Small intestine (tissue), 7 donors: Measurements from ENCODE around the gene ERVW-1. TPM values are rescaled to one million over a fixed set of nuclear protein-coding genes. Genes with fewer than 3 reads are reported as not detected.

Experiments
- DNase-seq, 2 donors: peaks; one replicate each; pipeline versions ENCODE4 v3.0.0 to v3.0.0-alpha.2; 2013
- FAIRE-seq: peaks from 2 replicates; lab custom pipeline; 2012; peaks lifted over from hg19 to GRCh38; lab: Jason Lieb, UNC
- H3K27ac ChIP-seq, 3 donors: one replicate each; pipeline ENCODE4 v1.5.1; 2013; ENCODE audit warnings: low read length in 2 of 3, mild to moderate bottlenecking in 2 of 3, control low read depth in 1 of 3, inconsistent platforms in 1 of 3, low read depth in 1 of 3, moderate library complexity in 1 of 3
- H3K27me3 ChIP-seq, 3 donors: one replicate each; pipeline ENCODE4 v1.6.1; 2013; ENCODE audit warnings: low read length in 3 of 3, inconsistent platforms in 1 of 3; ENCODE audit not compliant: control insufficient read depth in 3 of 3, insufficient read depth in 3 of 3
- H3K36me3 ChIP-seq, 3 donors: one replicate each; pipeline ENCODE4 v1.6.1; 2013; ENCODE audit warnings: low read length in 3 of 3, inconsistent platforms in 1 of 3, low read depth in 1 of 3, mild to moderate bottlenecking in 1 of 3, moderate library complexity in 1 of 3; ENCODE audit not compliant: control insufficient read depth in 3 of 3, insufficient read depth in 2 of 3
- H3K4me1 ChIP-seq, 3 donors: one replicate each; pipeline ENCODE4 v1.6.1; 2013; ENCODE audit warnings: low read length in 2 of 3, inconsistent platforms in 1 of 3, low read depth in 1 of 3, mild to moderate bottlenecking in 1 of 3, moderate library complexity in 1 of 3; ENCODE audit not compliant: control insufficient read depth in 3 of 3, insufficient read depth in 2 of 3
- H3K4me3 ChIP-seq, 3 donors: one replicate each; pipeline ENCODE4 v1.5.1; 2013; ENCODE audit warnings: low read length in 3 of 3, control low read depth in 1 of 3, inconsistent platforms in 1 of 3, low read depth in 1 of 3, mild to moderate bottlenecking in 1 of 3, moderate library complexity in 1 of 3
- H3K9me3 ChIP-seq, 2 donors: one replicate each; pipeline ENCODE4 v1.6.1; 2013; ENCODE audit warnings: low read depth in 1 of 2, low read length in 1 of 2; ENCODE audit not compliant: control insufficient read depth in 2 of 2, insufficient read depth in 1 of 2
- WGBS, 3 donors: extraction: QIAGEN DNeasy Blood & Tissue Kit; methylation state at CpG; one replicate each; pipeline ENCODE4 v1.1.7; 2013; 5-methylcytosine and 5-hydroxymethylcytosine counted together
- polyA plus RNA-seq, 4 donors: library from polyadenylated mRNA; stranded (reverse) in 3 of 4; unstranded in 1 of 4; fragments of 200-250 nt in 3 of 4; fragments of 120-200 nt in 1 of 4; gene quantifications; one replicate each; pipeline versions ENCODE4 v1.2.1 to v1.2.3, GENCODE V29; 2013
- donor health status: healthy with polysubstance abuse.
- donor health status: control.
- donor health status: control.
- donor health status: Bipolar disorder and iron deficiency.
- donor health status: healthy.

ERVW-1 gene
- polyA plus RNA-seq, 4 donors, result 0.01 to 0.93 TPM; not detected in 2

GRCh38 chr7:92432299-92432946, 45.3 kb downstream of the ERVW-1 start:
- WGBS, 3 donors, result 82 to 94% (median 89%) methylated on average over 3 of the region's 3 CpGs
- Histone ChIP-seq H3K27me3 (no peaks in the 10 kb centered on the region), H3K4me3 (no peak overlapping the region), H3K36me3 (no peaks in the 10 kb centered on the region), H3K4me1 (no peaks in the 10 kb centered on the region), H3K27ac (no peak overlapping the region), H3K9me3 (no peaks in the 10 kb centered on the region)
- DNase-seq (no peak), FAIRE-seq (no peak)

GRCh38 chr7:92427193-92427592, 50.6 kb downstream of the ERVW-1 start:
- no peak for FAIRE-seq
- Histone ChIP-seq H3K27ac (no peak overlapping the region), H3K9me3 (no peaks in the 10 kb centered on the region), H3K36me3 (no peaks in the 10 kb centered on the region), H3K4me1 (peaks cover 0 to 4% (median 0%) of the 10 kb centered on the region in 3 donors), H3K27me3 (peaks cover 0 to 4% (median 0%) of the 10 kb centered on the region in 3 donors), H3K4me3 (no peak overlapping the region)
- no peak for DNase-seq
- WGBS, 3 donors, result 86 to 91% (median 89%) methylated on average over 3 of the region's 3 CpGs

- Histone ChIP-seq H3K36me3 (no peaks in the 10 kb centered on the region), H3K4me1 (peaks cover 0 to 9% (median 0%) of the 10 kb centered on the region in 3 donors), H3K27me3 (peaks cover 0 to 4% (median 0%) of the 10 kb centered on the region in 3 donors), H3K4me3 (no peak overlapping the region), H3K9me3 (no peaks in the 10 kb centered on the region), H3K27ac (no peak overlapping the region)
- 37 to 59% (median 52%) methylated on average over 20 of the region's 20 CpGs for WGBS, 3 donors
- FAIRE-seq (no peak), DNase-seq (peak in 1 of 2 donors; percentile 11)
Observed at GRCh38 chr7:92425311-92425947, 52.3 kb downstream of the ERVW-1 start.

GRCh38 chr7:92423710-92424131, 54.0 kb downstream of the ERVW-1 start:
- DNase-seq (no peak), FAIRE-seq (no peak)
- no peaks in the 10 kb centered on the region for H3K9me3 ChIP-seq
- H3K27me3 ChIP-seq, result peaks cover 0 to 4% (median 0%) of the 10 kb centered on the region in 3 donors
- no peaks in the 10 kb centered on the region for H3K36me3 ChIP-seq
- no peak overlapping the region for H3K27ac ChIP-seq
- H3K4me3 ChIP-seq, result no peak overlapping the region
- 75 to 77% (median 76%) methylated on average over 5 of the region's 5 CpGs for WGBS, 3 donors
- peaks cover 0 to 9% (median 0%) of the 10 kb centered on the region in 3 donors for H3K4me1 ChIP-seq

GRCh38 chr7:92422926-92423325, 54.8 kb downstream of the ERVW-1 start:
- 90 to 98% (median 97%) methylated on average over 6 of the region's 6 CpGs for WGBS, 3 donors
- Histone ChIP-seq H3K27ac (no peak overlapping the region), H3K36me3 (no peaks in the 10 kb centered on the region), H3K4me3 (no peak overlapping the region), H3K4me1 (peaks cover 0 to 9% (median 0%) of the 10 kb centered on the region in 3 donors), H3K27me3 (peaks cover 0 to 4% (median 0%) of the 10 kb centered on the region in 3 donors), H3K9me3 (no peaks in the 10 kb centered on the region)
- FAIRE-seq (no peak), DNase-seq (no peak)

- H3K4me3 ChIP-seq, result no peak overlapping the region
- peak overlapping the region in 1 of 3 donors; percentile 11 for H3K27ac ChIP-seq
- FAIRE-seq, result no peak
- H3K36me3 ChIP-seq, result no peaks in the 10 kb centered on the region
- WGBS, 3 donors, result 54 to 58% (median 57%) methylated on average over 5 of the region's 5 CpGs
- DNase-seq, result peak in 1 of 2 donors; percentile 24
- no peaks in the 10 kb centered on the region for H3K9me3 ChIP-seq
- H3K4me1 ChIP-seq, result peaks cover 0 to 9% (median 0%) of the 10 kb centered on the region in 3 donors
- H3K27me3 ChIP-seq, result peaks cover 0 to 4% (median 0%) of the 10 kb centered on the region in 3 donors
Observed at GRCh38 chr7:92421676-92422435, 55.9 kb downstream of the ERVW-1 start.

Other genes starting within 250 kb of the ERVW-1 start
- 10 to 100 TPM; 12.7 to 53.8 (median 20.8) TPM for gene KRIT1, start 232.0 kb downstream of the ERVW-1 start, polyA plus RNA-seq
- gene ANKIB1, start 232.0 kb downstream of the ERVW-1 start, polyA plus RNA-seq, result 10 to 100 TPM; 10.8 to 37.2 (median 14.2) TPM
- gene GATAD1, start 30.5 kb downstream of the ERVW-1 start, polyA plus RNA-seq, result 10 to 100 TPM; 13.6 to 74.6 (median 15.5) TPM
- gene PEX1, start 50.6 kb upstream of the ERVW-1 start, polyA plus RNA-seq, result 10 to 100 TPM in 3 of 4 donors, 1 to 10 TPM in 1; 9.2 to 36.5 (median 12.0) TPM
- gene RBM48, start 50.8 kb upstream of the ERVW-1 start, polyA plus RNA-seq, result 10 to 100 TPM in 1 of 4 donors, 1 to 10 TPM in 3; 6.4 to 15.9 (median 7.1) TPM
- 10 to 100 TPM; 14.2 to 33.9 (median 24.6) TPM for gene FAM133B, start 112.4 kb upstream of the ERVW-1 start, polyA plus RNA-seq